GM19324 (cell line): ENCODE results near the gene WIZ.
A peak's percentile ranks its signal among the peaks of the same experiment; 100 is the strongest.

ENCODE experiments used
- ATAC-seq: cut with Tn5 transposase; IDR thresholded peaks from one replicate; pipeline ENCODE4 v1.9.1; 2021; ENCODE audit warnings: mild to moderate bottlenecking, moderate library complexity; ENCODE audit not compliant: unreplicated experiment, low FRiP score

Gene WIZ

GRCh38 chr19:15393963-15394362 is 55.8 kb downstream of the WIZ start:
- no peak for ATAC-seq

DNA sequence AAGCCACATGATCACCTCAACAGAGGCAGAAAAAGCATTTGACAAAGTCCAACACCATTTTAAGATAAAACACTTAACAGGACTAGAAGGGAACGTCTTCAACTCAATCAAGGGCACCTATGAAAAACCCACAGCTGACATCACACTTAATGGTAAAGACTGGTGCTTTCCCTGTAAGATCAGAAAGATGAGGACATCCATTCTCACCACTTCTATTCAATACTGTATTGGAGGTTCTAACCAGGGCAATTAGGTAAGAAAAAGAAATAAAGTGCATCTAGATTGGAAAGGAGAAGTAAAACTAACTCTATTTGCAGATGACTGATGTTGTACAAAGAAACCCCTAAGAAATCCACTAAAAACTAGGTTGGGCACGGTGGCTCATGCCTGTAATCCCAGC is 58.9 kb downstream of the WIZ start:
- no peak for ATAC-seq

GRCh38 chr19:15381864-15382263 is 67.9 kb downstream of the WIZ start:
- no peak for ATAC-seq

GRCh38 chr19:15381429-15381828 is 68.3 kb downstream of the WIZ start:
- no peak for ATAC-seq

DNA sequence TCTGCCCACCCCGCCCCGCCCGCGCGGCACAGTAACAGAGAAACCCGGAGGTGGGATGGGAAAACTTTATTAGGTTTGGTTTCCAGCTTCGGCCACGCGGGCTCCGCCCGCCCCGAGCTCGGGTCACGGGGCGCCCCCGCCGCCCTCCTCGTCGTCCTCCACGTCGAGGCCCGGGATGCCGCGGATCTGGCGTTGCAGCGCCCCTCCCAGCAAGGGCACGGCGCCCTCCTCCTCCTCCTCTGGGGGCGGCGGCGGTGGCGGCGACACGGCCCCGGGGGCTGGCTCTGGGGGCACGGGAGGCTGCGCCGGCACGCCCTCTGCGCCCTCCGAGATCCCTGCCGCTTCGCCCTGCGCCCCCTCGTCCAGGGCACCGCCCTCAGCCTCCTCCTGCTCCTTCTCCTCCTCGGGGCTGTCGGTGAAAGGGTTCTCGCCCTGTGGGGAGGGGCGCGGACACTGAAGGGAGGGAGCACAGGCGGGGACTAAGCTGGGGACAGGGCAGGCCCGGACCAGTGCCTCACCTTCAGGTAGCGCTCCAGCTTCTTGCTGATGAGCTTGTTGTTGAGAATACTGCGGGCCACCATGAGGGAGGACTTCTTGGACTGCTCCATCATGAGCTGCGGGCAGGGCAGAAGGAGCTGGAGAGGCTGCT is 69.6 kb downstream of the WIZ start:
- peak; percentile 20 for ATAC-seq

GRCh38 chr19:15379083-15379998 is 70.4 kb downstream of the WIZ start, which contains the start of gene AKAP8:
AKAP8 (minus strand) TSS chr19:15379787; CDS start chr19:15379731, 56 bp downstream.
- ATAC-seq = peak; percentile 90

DNA sequence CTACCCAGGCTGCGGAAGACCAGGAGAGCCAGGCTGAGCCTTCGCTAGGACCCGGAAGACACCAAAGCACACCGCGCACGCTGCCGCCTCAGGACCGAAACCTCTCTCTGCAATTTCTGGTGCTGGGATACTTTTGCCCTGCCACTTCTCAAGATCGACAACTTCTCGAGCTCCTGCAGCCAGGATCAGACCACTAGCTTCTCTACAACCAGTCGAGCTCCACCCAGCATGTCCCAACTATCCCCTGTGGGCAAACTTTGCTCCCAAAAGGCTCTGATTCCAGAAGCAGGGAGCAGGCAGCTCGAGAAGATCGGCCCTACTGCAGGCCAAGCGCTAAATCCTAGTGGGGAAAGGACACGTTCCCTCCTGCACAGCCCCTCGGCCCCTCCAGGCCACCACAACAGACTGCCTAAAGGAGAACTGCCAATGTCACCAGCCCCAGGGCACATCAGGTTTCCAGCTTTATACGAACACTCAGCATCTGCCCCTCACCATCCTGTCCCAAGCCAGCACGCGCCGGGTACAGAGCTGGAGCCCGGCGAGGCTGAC is 71.1 kb downstream of the WIZ start:
- ATAC-seq = no peak

- ATAC-seq = no peak
These were observed 74.8 kb downstream of the WIZ start for GRCh38 chr19:15374796-15375440.

DNA sequence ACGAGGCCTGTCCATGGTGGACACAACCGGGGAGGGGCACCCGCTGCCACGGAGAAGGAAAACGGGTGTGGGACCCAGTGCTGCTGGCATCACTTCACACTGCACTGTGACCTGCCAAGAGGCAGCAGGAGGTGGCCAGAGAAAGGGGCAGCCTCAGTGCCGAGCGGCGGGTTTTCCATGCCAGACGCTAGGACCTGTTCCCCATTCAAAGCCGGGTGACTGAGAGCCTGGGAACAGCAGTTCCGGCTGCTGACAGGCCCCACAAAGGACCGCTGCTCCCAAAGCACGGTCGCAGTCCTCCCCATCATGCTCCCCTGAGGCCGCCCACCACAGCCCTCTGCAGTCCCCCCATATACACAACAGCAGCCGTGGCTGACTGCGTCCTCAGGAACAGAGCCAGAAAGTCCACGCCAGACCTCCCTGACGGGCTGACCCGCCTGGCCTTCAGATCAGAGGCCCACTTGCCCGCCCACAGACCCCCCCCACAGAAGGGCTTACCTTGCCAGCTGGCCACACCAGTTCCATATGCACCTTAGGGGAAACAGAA is 75.6 kb downstream of the WIZ start:
- ATAC-seq = no peak

DNA sequence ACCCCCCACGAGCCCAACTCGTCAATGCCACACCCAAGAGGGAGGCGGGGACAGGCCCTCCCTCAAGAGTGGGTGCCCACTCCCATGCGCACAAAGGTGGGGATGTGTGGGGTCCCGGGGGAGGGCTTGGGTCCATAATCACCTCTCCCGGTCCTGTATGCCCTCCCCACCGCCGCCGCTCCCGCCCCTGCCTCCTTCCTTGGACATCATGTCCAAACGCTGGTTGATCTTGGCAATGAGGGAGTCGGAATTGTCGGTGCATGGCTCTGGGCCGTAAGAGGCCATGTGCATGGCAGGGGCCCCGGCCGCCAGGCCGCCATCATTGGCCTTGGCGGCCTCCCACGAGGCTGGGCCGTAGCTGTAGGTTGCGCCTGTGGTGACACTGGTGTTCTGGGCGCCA is 76.1 kb downstream of the WIZ start:
- no peak for ATAC-seq

DNA sequence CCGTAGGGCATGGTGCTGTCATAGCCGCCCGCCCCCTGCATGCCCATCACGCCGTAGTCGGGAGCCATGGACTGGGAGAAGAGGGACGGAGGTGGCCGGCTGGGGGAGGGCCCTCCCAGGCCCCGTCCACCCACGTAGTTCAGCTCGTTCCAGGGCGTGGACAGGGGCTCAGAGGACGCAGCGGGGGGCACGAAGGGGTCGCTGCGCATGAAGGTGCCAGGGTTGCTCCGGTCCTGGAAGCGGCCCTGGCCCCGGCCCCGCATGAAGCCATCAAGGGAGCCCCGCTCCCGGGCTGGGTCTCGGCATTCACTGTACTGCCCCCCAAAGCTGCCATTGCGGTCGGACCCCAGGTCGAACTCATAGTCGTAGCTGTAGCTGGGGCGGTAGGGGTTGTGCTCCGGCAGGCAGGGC is 76.9 kb downstream of the WIZ start:
- ATAC-seq = no peak

DNA sequence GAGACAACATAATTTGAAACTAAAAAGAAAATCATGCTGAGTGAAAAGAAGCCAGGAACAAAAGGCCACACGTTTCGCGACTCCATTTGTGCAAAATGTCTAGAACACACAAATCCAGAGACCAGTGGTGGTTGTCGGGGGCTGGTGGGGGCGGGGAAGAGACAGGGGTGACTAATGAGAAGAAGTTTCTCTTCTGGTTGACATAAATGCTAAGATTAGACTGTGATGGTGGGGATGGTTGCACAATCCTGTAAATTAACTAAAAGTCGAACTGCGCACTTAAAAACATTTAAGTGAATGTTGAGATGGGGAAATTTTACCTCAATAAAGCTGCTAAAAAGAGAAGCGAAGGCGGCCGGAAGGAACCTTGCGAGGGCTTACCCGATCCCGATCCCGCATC is 77.3 kb downstream of the WIZ start:
- ATAC-seq = no peak

DNA sequence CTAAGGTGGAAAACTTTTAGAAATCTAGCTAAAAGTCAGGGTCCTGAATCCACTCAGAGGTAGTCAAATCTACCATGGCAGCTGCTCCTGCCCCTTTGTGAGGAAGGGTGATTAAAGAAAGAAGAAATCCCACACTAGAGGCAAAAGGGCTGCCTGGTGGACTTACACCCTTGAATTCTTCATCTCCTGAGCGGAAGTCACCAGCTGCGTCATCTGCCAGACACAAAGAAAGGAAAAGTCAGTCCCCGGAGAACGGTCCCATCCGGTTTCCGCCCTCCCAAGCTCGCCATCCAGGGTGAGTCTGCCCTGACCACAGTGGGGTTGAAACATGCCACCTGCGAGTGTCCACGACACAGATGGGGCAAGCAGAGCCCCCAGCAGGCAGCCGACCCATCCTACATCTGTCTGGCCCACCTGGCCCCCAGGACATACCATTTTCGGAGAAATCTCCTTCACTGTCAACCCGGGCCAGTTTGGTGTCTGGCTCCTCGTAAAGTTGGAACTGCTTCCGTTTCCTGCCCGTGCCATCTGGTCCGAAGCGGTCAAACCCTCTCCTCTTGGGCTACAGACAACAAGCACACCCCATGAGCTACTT is 77.9 kb downstream of the WIZ start:
- ATAC-seq = no peak

DNA sequence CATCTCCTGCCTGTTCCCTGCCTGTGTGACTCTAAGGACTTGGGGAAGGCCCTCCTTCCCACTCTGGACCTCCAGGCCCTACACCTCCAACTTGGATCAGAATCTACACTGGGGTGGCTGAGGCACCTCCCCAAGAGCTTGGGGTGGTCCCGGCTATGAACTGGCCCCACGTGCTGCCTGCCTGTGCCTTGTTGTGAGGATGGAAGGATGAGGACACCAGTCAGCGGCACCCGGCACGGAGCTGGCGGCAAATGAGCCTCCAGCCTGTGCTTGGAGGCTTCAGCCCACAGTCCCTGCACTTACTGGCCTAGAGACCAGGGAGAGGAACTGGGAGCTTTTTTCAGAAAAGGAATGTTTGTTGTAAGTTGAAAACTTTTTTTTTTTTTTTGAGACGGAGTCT is 78.6 kb downstream of the WIZ start:
- ATAC-seq = no peak
